ENCODE results near the gene POP5.
A peak's percentile ranks its signal among the peaks of the same experiment; 100 is the strongest.
"Not testable (repeated sequence)": the region's sequence is repeated elsewhere in the genome, so short reads cannot be mapped to it uniquely, and the experiment has no call there.

POP5 gene, protein sequence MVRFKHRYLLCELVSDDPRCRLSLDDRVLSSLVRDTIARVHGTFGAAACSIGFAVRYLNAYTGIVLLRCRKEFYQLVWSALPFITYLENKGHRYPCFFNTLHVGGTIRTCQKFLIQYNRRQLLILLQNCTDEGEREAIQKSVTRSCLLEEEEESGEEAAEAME

DNA sequence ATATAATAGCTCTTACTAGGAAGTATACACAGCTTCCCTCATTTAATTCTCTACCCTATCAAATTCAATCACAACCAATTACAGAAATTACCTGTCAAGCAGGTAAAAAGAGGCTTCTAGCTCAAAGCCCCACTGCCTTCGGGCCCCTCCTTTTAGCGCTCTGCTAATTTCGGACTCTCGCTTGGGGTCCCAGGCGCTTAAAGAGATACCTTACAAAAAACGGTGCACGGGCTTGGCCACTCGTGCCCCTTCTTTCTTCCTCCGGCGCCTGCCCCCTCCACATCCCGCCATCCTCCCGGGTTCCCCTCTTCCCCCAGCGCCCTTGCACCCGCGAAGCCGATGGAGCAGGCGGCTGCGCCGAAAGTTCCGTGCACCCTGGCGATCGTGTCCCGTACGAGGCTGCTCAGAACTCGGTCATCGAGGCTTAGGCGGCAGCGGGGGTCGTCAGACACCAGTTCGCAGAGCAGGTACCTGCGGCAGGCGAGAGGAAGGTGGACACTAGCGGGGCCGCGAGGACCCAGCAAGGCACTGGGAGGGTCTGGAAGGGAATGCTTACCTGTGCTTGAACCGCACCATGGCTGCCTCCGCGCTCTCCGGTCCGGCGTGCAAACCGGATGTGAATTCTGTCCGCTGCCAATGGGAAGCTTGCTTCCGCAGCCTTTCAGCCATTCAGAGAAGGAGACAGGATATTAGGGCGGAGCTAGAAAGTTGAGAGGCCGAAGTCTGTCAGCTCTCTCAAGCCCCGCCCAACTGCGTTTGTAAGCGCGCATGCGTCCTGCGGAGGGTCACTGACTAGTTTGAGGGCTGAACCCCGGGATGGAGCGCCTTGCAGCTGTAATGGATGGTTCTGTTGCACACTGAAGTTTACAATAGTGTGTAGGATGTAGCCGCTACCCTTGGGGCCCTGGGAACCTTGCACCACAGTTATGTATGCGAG lies at the start of gene POP5:
TSS of gene POP5 (minus strand) at position 616 of the 937 bp plus-strand sequence. CDS start at position 576, 40 bp downstream.
- DNase-seq (ENCODE audit: low read depth in 2 of 3, low spot score in 2 of 3) = peak; percentile 68 to 86 (median 80)

- DNase-seq (ENCODE audit: low read depth in 2 of 3, low spot score in 2 of 3) = no peak
These were observed 49.1 kb upstream of the POP5 start for GRCh38 chr12:120630104-120630892.

- DNase-seq (ENCODE audit: low read depth in 2 of 3, low spot score in 2 of 3) = no peak
These were observed 47.7 kb upstream of the POP5 start for GRCh38 chr12:120628919-120629318.

DNA sequence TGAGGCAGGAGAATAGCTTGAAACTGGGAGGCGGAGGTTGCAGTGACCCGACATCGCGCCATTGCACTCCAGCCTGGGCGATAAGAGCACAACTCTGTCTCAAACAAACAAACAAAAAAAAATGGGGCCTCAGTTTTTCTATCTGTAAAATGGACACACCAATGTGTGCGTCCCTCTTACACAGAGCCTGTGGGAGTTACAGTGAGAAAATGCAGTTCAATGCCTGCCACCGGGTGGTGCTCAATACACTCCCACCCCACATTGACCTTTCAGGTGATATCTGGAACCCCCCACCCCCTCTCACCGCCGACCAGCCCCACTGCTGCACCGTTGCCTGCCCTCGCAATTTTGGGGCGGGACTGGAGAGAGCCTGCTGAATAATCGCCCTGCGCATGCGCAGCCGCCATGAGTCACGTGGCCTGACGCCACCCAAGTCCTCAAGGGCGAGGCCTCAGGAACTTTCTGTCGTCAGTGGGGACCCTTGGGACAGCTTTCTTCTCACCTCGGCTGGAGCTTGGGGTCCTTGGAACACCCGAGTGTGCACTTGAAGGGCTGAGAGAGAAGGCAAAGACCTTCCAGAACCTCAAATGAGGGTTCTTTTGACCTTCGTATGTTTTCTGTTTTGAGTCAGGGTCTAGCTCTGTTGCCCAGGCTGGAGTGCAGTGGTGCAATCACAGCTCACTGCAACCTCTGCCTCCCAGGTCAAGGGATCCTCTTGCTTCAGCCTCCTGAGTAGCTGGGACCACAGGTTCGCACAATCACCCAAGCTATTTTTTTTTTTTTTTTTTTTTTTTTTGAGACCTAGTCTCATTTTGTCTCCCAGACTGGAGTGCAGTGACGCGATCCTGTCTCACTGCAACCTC lies 44.6 kb upstream of the POP5 start:
- peak in 1 of 3 experiments; percentile 4 for DNase-seq (ENCODE audit: low read depth in 2 of 3, low spot score in 2 of 3)

DNA sequence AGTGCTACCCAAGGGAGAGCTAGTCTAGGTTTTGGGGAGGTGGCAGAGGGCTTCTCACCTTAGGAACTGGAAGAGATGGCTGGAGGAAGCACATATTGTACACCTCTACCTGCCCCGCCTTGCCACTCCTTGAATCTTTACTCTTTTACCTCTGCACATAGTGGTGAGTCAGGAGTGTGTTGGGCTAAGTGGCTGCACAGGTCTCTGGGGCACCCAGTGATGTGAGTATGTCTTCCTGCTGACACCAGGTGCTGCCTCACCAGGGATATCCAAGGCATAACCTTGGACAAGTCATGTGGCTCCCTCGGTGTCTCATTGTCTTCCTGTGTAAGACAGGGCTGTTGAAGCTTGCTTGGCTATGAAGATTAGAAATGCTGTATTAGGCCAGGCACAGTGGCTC lies 39.4 kb upstream of the POP5 start:
- DNase-seq (ENCODE audit: low read depth in 2 of 3, low spot score in 2 of 3) = no peak

DNA sequence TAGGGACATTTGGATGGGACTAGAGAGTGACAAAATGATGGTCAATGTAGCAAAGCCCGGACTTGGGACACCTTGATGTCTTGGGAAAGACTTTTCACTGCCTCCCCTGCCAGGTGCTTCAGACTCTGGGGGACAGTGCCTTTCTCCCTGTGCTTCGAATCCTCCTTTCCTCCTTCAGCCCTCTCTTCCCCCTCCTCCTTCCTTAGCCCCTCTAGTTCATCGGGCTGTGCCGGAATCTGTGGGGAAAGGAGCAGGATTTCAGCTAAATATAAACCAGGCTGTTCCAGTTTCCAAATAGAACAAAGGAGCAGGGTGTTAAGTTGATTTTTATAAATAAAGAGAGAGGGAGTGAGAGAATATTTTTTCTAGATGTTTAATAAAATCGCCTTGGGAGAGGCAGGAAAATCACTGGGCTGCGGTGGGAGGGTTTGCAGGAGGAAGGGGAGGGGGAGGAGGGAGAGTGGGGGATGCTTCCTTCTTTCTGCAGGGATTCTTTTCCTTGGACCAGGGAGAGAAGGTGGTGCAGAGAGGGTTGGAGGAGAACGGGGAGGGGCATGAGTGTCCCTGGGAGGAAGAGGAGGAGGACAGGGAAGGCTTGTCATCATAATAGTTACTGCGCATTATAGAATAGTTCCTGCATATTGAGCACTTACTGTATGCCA lies 37.9 kb upstream of the POP5 start:
- no peak for DNase-seq (ENCODE audit: low read depth in 2 of 3, low spot score in 2 of 3)

DNA sequence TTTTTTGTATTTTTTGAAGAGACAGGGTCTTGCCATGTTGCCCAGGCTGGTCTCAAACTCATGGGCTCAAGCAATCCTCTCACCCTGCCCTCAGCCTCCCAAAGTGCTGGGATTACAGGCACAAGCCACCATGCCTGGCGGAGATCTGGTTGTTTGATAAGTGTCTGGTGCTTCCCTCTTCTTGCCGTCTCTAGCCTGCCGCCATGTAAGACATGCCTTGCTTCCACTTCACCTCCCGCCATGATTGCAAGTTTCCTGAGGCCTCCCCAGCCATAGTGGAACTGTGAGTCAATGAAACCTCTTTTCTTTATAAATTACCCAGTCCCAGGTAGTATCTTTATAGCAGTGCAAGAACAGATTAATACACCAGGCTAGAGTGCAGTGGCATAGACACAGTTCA lies 36.6 kb upstream of the POP5 start:
- not testable (repeated sequence) for DNase-seq (ENCODE audit: low read depth in 2 of 3, low spot score in 2 of 3)

DNA sequence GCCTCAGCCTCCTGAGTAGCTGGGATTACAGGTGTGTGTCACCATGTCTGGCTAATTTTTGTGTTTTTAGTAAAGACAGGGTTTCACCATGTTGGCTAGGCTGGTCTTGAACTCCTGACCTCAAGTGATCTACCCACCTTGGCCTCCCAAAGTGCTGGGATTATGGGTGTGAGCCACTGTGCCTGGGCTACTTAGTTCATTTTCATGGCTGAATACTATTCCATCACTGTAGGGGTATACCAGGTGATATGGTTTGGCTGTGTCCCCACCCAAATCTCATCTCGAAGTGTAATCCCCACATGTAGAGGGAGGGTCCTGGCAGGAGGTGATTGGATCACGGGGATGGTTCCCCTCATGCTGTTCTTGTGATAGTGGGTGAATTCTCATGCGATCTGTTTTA lies 36.0 kb upstream of the POP5 start:
- DNase-seq (ENCODE audit: low read depth in 2 of 3, low spot score in 2 of 3) = not testable (repeated sequence)

DNA sequence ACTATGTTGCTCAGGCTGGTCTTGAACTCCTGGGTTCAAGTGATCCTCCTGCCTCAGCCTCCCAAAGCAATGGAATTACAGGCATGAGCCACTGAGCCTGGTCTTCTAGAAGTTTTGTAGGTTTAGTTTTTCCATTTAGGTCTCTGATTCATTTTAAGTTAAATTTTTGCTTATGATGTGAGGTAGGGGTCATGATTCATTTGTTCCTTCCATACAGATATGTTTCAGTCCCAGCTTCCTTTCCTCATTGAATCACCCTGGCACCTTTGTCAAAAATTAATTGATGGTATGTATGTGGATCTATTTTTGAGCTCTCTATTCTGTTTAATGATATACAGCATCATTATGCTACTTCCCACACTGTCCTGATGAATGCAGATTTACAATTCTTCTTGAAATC lies 33.6 kb upstream of the POP5 start:
- no peak for DNase-seq (ENCODE audit: low read depth in 2 of 3, low spot score in 2 of 3)

- not testable (repeated sequence) for DNase-seq (ENCODE audit: low read depth in 2 of 3, low spot score in 2 of 3)
These were observed 30.3 kb upstream of the POP5 start for GRCh38 chr12:120611534-120611933.

DNA sequence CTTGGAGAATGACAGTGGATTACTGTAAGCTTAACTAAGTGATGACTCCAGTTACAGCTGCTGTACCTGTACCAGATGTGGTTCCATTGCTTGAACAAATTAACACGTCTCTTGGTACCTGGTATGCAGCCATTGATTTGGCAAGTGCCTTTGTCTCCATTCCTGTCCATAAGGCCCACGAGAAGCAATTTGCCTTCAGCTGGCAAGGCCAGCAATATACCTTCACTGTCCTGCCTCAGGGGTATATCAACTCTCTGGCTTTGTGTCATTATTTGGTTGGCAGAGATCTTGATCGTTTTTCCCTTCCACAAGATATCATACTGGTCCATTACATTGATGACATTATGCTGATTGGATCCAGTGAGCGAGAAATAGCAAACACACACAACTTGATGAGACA lies 29.4 kb upstream of the POP5 start:
- no peak for DNase-seq (ENCODE audit: low read depth in 2 of 3, low spot score in 2 of 3)

DNA sequence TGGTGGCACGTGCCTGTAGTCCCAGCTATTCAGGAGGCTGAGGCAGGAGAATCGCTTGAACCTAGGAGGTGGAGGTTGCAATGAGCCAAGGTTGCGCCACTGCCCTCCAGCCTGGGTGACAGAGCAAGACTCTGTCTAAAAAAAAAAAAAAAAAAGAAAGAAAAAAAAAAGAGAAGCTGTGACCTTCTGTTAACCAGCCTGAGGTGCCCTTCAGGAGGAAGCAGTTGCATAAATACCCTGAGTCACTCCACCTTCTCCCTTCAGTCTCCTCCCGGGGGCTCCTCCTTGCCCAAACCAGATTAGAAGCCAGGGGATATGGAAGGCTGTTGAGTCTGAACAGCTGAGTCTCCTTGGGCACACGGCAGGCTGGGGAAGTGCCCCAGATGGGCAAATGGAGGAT lies 21.2 kb upstream of the POP5 start:
- DNase-seq (ENCODE audit: low read depth in 2 of 3, low spot score in 2 of 3) = not testable (repeated sequence)

- no peak for DNase-seq (ENCODE audit: low read depth in 2 of 3, low spot score in 2 of 3)
These were observed 18.7 kb upstream of the POP5 start for GRCh38 chr12:120599672-120600552.

- DNase-seq (ENCODE audit: low read depth in 2 of 3, low spot score in 2 of 3) = no peak
These were observed 17.7 kb upstream of the POP5 start for GRCh38 chr12:120598674-120599463.

DNA sequence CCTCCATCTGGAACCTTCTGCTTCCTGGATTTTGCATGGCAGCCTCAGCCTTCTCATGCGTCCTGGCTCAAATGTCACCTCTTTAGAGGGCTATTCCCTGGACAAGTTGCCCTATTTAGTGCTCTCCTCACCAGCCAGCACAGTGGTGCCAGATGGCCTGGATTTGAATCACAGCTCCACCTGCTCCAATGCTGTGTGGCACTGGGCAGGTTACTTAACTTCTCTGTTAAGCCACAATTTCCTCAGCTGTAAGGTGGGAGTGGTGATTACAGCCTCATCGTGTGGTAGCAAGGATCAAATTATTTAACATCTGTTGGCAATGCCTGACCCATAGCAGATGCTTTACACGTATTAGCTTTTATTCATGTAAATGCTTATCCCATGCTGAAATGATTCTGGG lies 16.7 kb upstream of the POP5 start:
- no peak for DNase-seq (ENCODE audit: low read depth in 2 of 3, low spot score in 2 of 3)

DNA sequence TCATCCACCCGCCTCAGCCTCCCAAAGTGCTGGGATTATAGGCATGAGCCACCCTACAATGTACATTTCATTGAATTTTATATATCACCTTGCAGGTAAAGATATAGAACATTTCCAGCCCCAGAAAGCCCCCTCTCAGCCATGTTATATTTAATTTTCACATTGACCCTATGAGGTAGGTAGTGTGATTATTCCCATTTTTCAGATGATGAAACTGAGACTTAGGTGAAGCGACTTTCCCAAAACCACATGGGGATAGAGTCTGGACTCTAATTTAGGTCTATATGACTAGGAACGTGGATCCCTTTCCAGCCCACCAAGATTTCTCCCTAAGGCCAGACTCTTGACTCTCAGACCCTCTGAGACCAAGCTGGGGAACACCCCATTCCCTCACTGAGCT lies 15.7 kb upstream of the POP5 start:
- DNase-seq (ENCODE audit: low read depth in 2 of 3, low spot score in 2 of 3) = no peak

DNA sequence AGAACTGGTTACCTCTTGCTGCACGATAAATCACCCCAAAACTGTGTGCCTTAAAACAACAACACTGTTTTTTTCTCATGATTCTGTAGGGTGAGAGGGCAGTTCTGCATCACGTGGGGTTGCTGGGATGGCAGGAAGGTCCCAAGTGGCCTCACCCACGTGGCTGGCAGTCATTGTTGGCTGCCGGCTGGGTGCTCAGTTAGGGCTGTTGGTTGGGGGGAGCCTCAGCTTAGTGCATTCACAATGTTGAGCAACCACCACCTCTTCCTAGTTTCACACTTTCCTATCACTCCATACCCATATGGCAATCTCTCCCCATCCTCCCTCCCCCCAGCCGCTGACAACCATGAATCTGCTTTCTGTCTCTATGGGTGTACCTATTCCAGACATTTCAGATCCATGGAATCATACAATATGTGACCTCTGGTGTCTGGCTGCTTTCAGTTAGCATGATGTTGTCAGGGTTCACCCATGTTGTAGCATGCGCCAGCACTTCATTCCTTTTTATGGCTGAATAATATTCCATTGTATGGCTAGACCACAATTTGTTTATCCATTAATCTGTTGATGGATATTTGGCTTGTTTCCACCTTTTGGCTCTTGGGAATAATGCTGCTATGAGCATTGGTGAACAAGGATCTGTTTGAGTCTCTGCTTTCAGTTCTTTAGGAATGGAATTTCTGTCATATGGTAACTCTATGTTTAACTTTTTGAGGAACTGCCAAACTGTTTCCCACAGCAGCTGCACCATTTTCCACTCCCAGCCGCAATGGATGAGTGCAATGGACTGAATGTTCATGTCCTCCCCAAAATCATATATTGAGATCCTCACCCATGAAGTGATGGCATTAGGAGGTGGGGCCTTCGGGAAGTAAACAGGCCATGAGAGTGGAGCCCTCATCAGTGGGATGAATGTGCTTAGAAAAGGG lies 11.2 kb upstream of the POP5 start:
- no peak for DNase-seq (ENCODE audit: low read depth in 2 of 3, low spot score in 2 of 3)

Data from activated CD8-positive, alpha-beta memory T cell treated with anti-CD3 and anti-CD28 coated beads for 48 hours (primary cell).